BJ (cell line): ENCODE measurements around the gene SHH. TPM values are rescaled to one million over a fixed set of nuclear protein-coding genes. Genes with fewer than 3 reads are reported as not detected.
"Not testable (repeated sequence)": the region's sequence is repeated elsewhere in the genome, so short reads cannot be mapped to it uniquely, and the experiment has no call there.

Experiments used
- CTCF ChIA-PET: fragments of 350-600 bp; formaldehyde crosslinking; extraction: SDS; loops from one replicate; lab custom pipeline; 2021; ENCODE audit warnings: antibody characterized with exemption, inconsistent platforms; lab: Yijun Ruan, JAX
- POLR2A ChIA-PET: fragments of 300-600 bp; sonication (Branson Sonifier 250); formaldehyde crosslinking; extraction: SDS; loops from one replicate; lab custom pipeline; 2021; ENCODE audit warnings: antibody characterized with exemption; lab: Charles Lee
- DNase-seq: peaks from one replicate; pipeline ENCODE4 v3.0.0-alpha.2; 2011; ENCODE audit warnings: low read depth
- H3K27me3 ChIP-seq: 2 replicates; pipeline ENCODE4 v1.6.0; 2011; ENCODE audit warnings: low read length; ENCODE audit not compliant: control insufficient read depth, insufficient read depth
- H3K36me3 ChIP-seq: 2 replicates; pipeline ENCODE4 v1.5.1; 2011; ENCODE audit warnings: low read length; ENCODE audit not compliant: control insufficient read depth, insufficient read depth
- H3K4me3 ChIP-seq: 2 replicates; pipeline ENCODE4 v1.5.1; 2011; ENCODE audit warnings: low read depth, mild to moderate bottlenecking, control low read depth, low read length
- CTCF ChIP-seq: IDR thresholded peaks from 2 replicates; pipeline ENCODE4 v1.5.1; 2011; ENCODE audit warnings: low read depth, mild to moderate bottlenecking, control low read depth, inconsistent platforms, low read length, moderate library complexity; ENCODE audit not compliant: insufficient read depth
- polyA plus RNA-seq: library from polyadenylated mRNA; depleted of rRNA; stranded (reverse); fragments of >200 nt; gene quantifications from 2 replicates; pipeline ENCODE4 v1.2.3, GENCODE V29; 2011

Gene SHH
- polyA plus RNA-seq, 1 experiment: not detected

GRCh38 chr7:155818820-155819168, 6.5 kb upstream of the SHH start:
- Histone ChIP-seq H3K4me3 (no peak overlapping the region), H3K36me3 (no peaks in the 10 kb centered on the region), H3K27me3 (peaks cover 9% of the 10 kb centered on the region)
- CTCF ChIA-PET: no interaction called here
- no peak for TF ChIP-seq CTCF
- no peak for DNase-seq
- POLR2A ChIA-PET: no interaction called here

- Histone ChIP-seq H3K36me3 (no peaks in the 10 kb centered on the region), H3K27me3 (peaks cover 10% of the 10 kb centered on the region), H3K4me3 (no peak overlapping the region)
- ChIA-PET POLR2A (no interaction called here), CTCF (no interaction called here)
- no peak for TF ChIP-seq CTCF
- no peak for DNase-seq
Measured at GRCh38 chr7:155818154-155818819, 6.0 kb upstream of the SHH start.

DNA sequence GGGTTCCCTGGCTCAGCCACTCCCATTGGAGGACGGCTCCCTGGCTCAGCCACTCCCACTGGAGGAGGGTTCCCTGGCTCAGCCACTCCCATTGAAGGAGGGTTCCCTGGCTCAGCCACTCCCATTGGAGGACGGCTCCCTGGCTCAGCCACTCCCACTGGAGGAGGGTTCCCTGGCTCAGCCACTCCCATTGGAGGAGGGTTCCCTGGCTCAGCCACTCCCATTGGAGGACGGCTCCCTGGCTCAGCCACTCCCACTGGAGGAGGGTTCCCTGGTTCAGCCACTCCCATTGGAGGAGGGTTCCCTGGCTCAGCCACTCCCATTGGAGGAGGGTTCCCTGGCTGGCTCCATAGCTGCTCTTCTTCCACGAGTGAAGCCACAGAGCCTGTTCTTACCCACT, 5.3 kb upstream of the SHH start:
- peaks cover 17% of the 10 kb centered on the region for H3K27me3 ChIP-seq
- H3K36me3 ChIP-seq, DNase-seq, CTCF ChIA-PET, POLR2A ChIA-PET, H3K4me3 ChIP-seq: not testable (repeated sequence)

DNA sequence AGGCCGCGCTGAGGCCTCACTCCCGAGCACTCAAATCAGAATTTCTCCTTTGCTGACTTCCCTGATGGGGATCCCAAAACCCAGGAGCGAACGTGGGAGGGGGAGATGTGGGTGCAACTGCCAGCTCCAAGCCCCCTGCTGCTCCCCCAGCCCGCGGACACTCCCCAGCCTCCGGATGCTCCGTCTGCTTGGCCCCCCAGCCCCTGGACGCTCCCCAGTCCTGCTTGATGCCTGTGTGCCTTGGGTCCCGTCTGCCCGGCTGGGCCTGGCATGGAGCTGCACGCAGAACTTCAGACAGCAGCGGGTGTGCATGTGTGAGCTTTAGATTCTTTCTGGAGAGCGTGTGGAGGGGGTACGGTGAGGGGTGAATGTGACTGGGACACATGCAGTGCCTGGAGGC, 4.7 kb upstream of the SHH start:
- ChIA-PET CTCF (interaction anchor here (1.3 kb wide), 1 partner anchor 18 kb away, joined by 4 read pairs; no protein-coding TSS in a partner anchor), POLR2A (no interaction called here)
- peaks cover 22% of the 10 kb centered on the region for H3K27me3 ChIP-seq
- DNase-seq: no peak
- H3K36me3 ChIP-seq: no peaks in the 10 kb centered on the region
- TF ChIP-seq CTCF: no peak
- no peak overlapping the region for H3K4me3 ChIP-seq

DNA sequence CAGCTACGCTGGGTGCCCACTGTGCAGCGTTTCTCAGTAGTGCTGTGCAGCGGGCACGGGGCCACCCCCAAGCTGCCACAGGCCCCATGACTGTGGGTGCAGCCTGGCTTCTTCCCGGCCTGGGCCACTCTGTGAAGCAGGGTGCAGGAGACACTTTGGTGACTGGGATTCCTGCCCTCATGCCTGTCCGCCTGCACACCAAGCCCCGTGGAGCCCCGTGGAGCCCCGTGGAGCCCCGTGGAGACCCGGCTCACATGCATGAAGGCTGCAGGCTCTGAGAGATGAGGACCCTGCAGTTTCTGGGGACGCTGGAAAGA, 3.9 kb upstream of the SHH start:
- DNase-seq: no peak
- Histone ChIP-seq H3K27me3 (peaks cover 30% of the 10 kb centered on the region), H3K4me3 (no peak overlapping the region), H3K36me3 (no peaks in the 10 kb centered on the region)
- ChIA-PET POLR2A (no interaction called here), CTCF (interaction anchor here (0.6 to 1.3 kb wide), 3 partner anchors 17 to 1190 kb away, joined by 3 to 4 read pairs (median 3); no protein-coding TSS in a partner anchor)
- no peak for TF ChIP-seq CTCF
